NOMO-1 treated with DMSO at 0.1 percent for 48 hours (cell line): ENCODE results near the gene C6orf89.
"Not testable (repeated sequence)": the region's sequence is repeated elsewhere in the genome, so short reads cannot be mapped to it uniquely, and the experiment has no call there.

Experiments
- DNase-seq: peaks from one replicate; lab custom pipeline; 2025; ENCODE audit not compliant: unreplicated experiment; lab: John Stamatoyannopoulos, UW

Gene C6orf89

GRCh38 chr6:36886950-36887618 is 1.3 kb downstream of the C6orf89 start:
- no peak for DNase-seq

GRCh38 chr6:36888115-36888643 is 2.4 kb downstream of the C6orf89 start:
- DNase-seq: no peak

GRCh38 chr6:36888654-36889481 is 3.1 kb downstream of the C6orf89 start:
- DNase-seq: no peak

GRCh38 chr6:36890112-36890663 is 4.4 kb downstream of the C6orf89 start:
- no peak for DNase-seq

GRCh38 chr6:36891153-36891552 is 5.4 kb downstream of the C6orf89 start:
- not testable (repeated sequence) for DNase-seq

GRCh38 chr6:36893976-36894932 is 8.5 kb downstream of the C6orf89 start:
- no peak for DNase-seq

- no peak for DNase-seq
These were observed 11.9 kb downstream of the C6orf89 start for GRCh38 chr6:36897609-36898008.

GRCh38 chr6:36904114-36904513 is 18.4 kb downstream of the C6orf89 start:
- DNase-seq: no peak

GRCh38 chr6:36904851-36905393 is 19.2 kb downstream of the C6orf89 start:
- DNase-seq: no peak

- DNase-seq: no peak
These were observed 21.0 kb downstream of the C6orf89 start for GRCh38 chr6:36906539-36907325.

- DNase-seq: no peak
These were observed 22.0 kb downstream of the C6orf89 start for GRCh38 chr6:36907781-36908180.

GRCh38 chr6:36908747-36909146 is 23.0 kb downstream of the C6orf89 start:
- DNase-seq: no peak

GRCh38 chr6:36912030-36912454 is 26.3 kb downstream of the C6orf89 start:
- DNase-seq: peak; percentile 22

GRCh38 chr6:36912586-36912985 is 26.8 kb downstream of the C6orf89 start:
- no peak for DNase-seq

GRCh38 chr6:36913082-36913481 is 27.3 kb downstream of the C6orf89 start:
- DNase-seq: no peak

- DNase-seq: no peak
These were observed 28.6 kb downstream of the C6orf89 start for GRCh38 chr6:36914227-36914794.

- no peak for DNase-seq
These were observed 29.8 kb downstream of the C6orf89 start for GRCh38 chr6:36915599-36915998.

GRCh38 chr6:36916126-36916525 is 30.4 kb downstream of the C6orf89 start:
- no peak for DNase-seq

- DNase-seq: no peak
These were observed 31.9 kb downstream of the C6orf89 start for GRCh38 chr6:36917541-36918193.
